ENCODE results near the gene PDZD8.

- TF ChIP-seq CTCF (IDR thresholded peaks at IDR 0.05; ENCODE audit: low read length) (no peak), EZH2 (IDR thresholded peaks at IDR 0.05; ENCODE audit: borderline replicate concordance, low read length) (no peak)
Measured at GRCh38 chr10:117413928-117414618, 38.8 kb upstream of the PDZD8 start.

Data from OCI-LY1 (cell line).